Natural killer cell (primary cell): ENCODE results near the gene HSPA2. TPM values are rescaled to one million over a fixed set of nuclear protein-coding genes. Genes with fewer than 3 reads are reported as not detected.

Experiments used
- ATAC-seq, 3 donors: fragments of 150-1000 bp in 2 of 3; fragments of 200-7000 bp in 1 of 3; cut with Tn5 transposase; 1 replicate in 1 of 3; 2 replicates in 2 of 3; pipeline ENCODE4 v1.10.0; 2021; ENCODE audit warnings: mild to moderate bottlenecking in 2 of 3, moderate library complexity in 2 of 3
- DNase-seq, 2 donors: peaks; one replicate each; pipeline versions ENCODE4 v3.0.0 to v3.0.0-alpha.2; 2013 to 2021; ENCODE audit warnings: mixed read lengths in 1 of 2
- H3K27ac ChIP-seq: one replicate; pipeline ENCODE4 v1.5.1; 2013; ENCODE audit warnings: mild to moderate bottlenecking, low read length
- H3K27me3 ChIP-seq: one replicate; pipeline ENCODE4 v1.6.1; 2013; ENCODE audit warnings: low read length; ENCODE audit not compliant: control insufficient read depth, insufficient read depth
- H3K36me3 ChIP-seq: one replicate; pipeline ENCODE4 v1.6.1; 2013; ENCODE audit warnings: low read length; ENCODE audit not compliant: control insufficient read depth, insufficient read depth
- H3K4me1 ChIP-seq: one replicate; pipeline ENCODE4 v1.6.1; 2013; ENCODE audit warnings: low read length; ENCODE audit not compliant: control insufficient read depth, insufficient read depth
- H3K4me3 ChIP-seq: one replicate; pipeline ENCODE4 v1.5.1; 2013; ENCODE audit warnings: low read length
- H3K9me3 ChIP-seq: one replicate; pipeline ENCODE4 v1.6.1; 2013; ENCODE audit warnings: low read length; ENCODE audit not compliant: control insufficient read depth, insufficient read depth
- H3K27ac Mint-ChIP-seq, 2 donors: one replicate each; pipeline ENCODE4 v1.8.0; 2022; ENCODE audit warnings: mild to moderate bottlenecking in 2 of 2, mixed read lengths in 2 of 2, moderate library complexity in 1 of 2
- H3K27me3 Mint-ChIP-seq, 2 donors: one replicate each; pipeline ENCODE4 v1.8.0; 2022; ENCODE audit warnings: low read depth in 2 of 2, mixed read lengths in 2 of 2
- H3K36me3 Mint-ChIP-seq: one replicate; pipeline ENCODE4 v1.8.0; 2022; ENCODE audit warnings: mixed read lengths
- H3K4me1 Mint-ChIP-seq, 2 donors: one replicate each; pipeline ENCODE4 v1.8.0; 2022; ENCODE audit warnings: mixed read lengths in 2 of 2
- H3K4me3 Mint-ChIP-seq: one replicate; pipeline ENCODE4 v1.8.0; 2022; ENCODE audit warnings: mild to moderate bottlenecking, moderate library complexity, mixed read lengths
- H3K9me3 Mint-ChIP-seq, 2 donors: one replicate each; pipeline ENCODE4 v1.8.0; 2022; ENCODE audit warnings: mixed read lengths in 2 of 2
- CTCF ChIP-seq: fragments of 200-600 bp; IDR thresholded peaks from one replicate; pipeline ENCODE4 v1.8.0; 2022; ENCODE audit warnings: antibody characterized with exemption
- WGBS: methylation state at CpG from one replicate; pipeline ENCODE4 v1.1.7; 2013; ENCODE audit warnings: missing lambda C conversion rate; ENCODE audit not compliant: insufficient coverage; 5-methylcytosine and 5-hydroxymethylcytosine counted together
- intact Hi-C: fragments of 100-400 bp; cut with micrococcal nuclease; formaldehyde crosslinking; loops from one replicate; pipeline ENCODE4 v1.14.2; 2022
- total RNA-seq, 4 donors: library from RNA; stranded (reverse); fragments of 120-200 nt in 1 of 4; gene quantifications; one replicate each; pipeline versions ENCODE4 v1.2.3 to v1.2.4, GENCODE V29; 2013 to 2022

HSPA2 gene
- total RNA-seq, 3 donors from 2014 or later (not counting 1 experiment from before 2014, with no cell fraction given): 1.1 to 1.5 (median 1.1) TPM

- no peaks in the 10 kb centered on the region for H3K9me3 Mint-ChIP-seq
- no peaks in the 10 kb centered on the region for H3K27me3 Mint-ChIP-seq
- DNase-seq (no peak), ATAC-seq (no peak)
- WGBS: 94% methylated on average over 8 of the region's 8 CpGs
- H3K4me1 Mint-ChIP-seq: peaks cover 80 to 84% of the 10 kb centered on the region in 2 donors
- H3K27ac ChIP-seq: no peak overlapping the region
- H3K4me1 ChIP-seq: peaks cover 29% of the 10 kb centered on the region
- H3K27ac Mint-ChIP-seq: peak overlapping the region in 1 of 2 donors; percentile 63
- H3K27me3 ChIP-seq: no peaks in the 10 kb centered on the region
- H3K36me3 ChIP-seq: no peaks in the 10 kb centered on the region
- intact Hi-C loops: loop anchor here (10.0 kb wide), 1 partner anchor 196 kb away; the partner anchor contains the start of gene PLEKHG3
- peak overlapping the region; percentile 41 for H3K4me3 Mint-ChIP-seq
- no peaks in the 10 kb centered on the region for H3K9me3 ChIP-seq
- TF ChIP-seq CTCF: no peak
- no peak overlapping the region for H3K4me3 ChIP-seq
- no peaks in the 10 kb centered on the region for H3K36me3 Mint-ChIP-seq
Measured at GRCh38 chr14:64509036-64509435, 31.5 kb upstream of the HSPA2 start.

DNA sequence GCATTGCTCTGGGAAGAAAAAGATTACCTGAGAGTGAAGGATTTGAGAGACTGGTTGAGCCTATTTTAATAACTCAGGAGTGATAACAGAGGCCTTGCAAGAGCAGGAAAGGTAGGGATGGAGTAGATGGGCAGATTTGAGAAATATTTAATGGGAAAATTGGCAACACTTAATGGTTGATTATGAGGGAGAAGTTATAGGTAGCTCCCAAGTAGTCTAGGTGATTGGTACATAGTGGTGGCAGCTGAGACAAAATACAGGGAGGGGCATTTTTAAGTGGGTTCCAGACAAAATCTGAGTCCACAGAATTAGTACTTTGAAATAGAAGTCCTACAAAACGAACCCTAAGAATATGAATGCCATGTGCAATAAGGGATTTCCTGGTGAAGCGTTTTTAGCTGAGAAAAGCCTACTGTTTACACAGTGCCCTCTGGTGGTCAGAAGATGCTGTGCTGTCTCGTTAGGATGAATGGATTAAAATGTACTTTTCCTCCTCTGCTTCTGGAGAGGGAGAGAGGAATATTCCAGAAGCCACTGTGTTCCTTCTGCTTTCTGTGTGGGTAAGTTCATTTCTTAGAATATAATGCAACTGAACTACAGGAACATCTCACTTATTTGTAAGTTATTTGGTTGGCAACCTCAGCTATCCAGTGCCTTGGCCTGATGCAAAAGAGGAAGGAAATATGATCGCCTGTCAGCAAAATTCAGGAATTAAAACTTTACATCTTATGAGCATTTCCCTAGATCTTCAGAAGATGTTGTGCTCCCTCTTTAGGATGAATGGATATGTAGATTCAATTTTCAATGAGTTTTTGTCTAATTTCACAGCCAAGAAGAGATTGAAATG lies 29.5 kb upstream of the HSPA2 start:
- peaks cover 82 to 86% of the 10 kb centered on the region in 2 donors for H3K4me1 Mint-ChIP-seq
- intact Hi-C loops: loop anchor here (1.0 kb wide), 1 partner anchor 81 kb away; no protein-coding TSS in a partner anchor
- H3K27ac Mint-ChIP-seq: peak overlapping the region; percentile 15 to 73
- DNase-seq (peak; percentile 49 to 90), ATAC-seq (peak; percentile 73 to 85 (median 78))
- no peaks in the 10 kb centered on the region for H3K36me3 Mint-ChIP-seq
- H3K27me3 Mint-ChIP-seq: no peaks in the 10 kb centered on the region
- no peaks in the 10 kb centered on the region for H3K9me3 Mint-ChIP-seq
- H3K4me3 Mint-ChIP-seq: no peak overlapping the region
- no peak overlapping the region for H3K4me3 ChIP-seq
- no peaks in the 10 kb centered on the region for H3K36me3 ChIP-seq
- H3K4me1 ChIP-seq: peaks cover 22% of the 10 kb centered on the region
- 0% methylated on average over 3 of the region's 4 CpGs for WGBS
- H3K9me3 ChIP-seq: no peaks in the 10 kb centered on the region
- peak overlapping the region; percentile 39 for H3K27ac ChIP-seq
- H3K27me3 ChIP-seq: no peaks in the 10 kb centered on the region
- TF ChIP-seq CTCF: peak; percentile 91

DNA sequence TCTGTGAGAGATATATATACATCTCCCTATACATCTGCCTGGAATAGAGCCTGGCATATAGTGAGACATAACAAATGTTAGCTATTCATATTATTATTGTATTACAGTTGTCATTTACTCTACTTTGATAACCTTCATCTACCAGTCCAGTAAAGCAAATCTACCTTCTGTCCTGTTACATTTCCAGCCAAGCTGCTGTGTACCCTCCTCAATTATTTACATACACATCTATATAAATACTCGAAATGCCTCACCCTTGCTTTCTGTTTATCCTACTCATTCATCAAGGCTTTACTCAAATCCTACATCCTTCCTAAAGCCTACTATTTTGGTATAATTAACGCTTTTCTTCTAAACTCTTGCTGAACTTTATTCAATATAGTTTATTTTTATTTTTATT lies 27.3 kb upstream of the HSPA2 start:
- intact Hi-C loops: no loop called here
- DNase-seq: no peak
- H3K4me3 ChIP-seq: no peak overlapping the region
- Mint-ChIP-seq H3K27ac (no peak overlapping the region), H3K9me3 (no peaks in the 10 kb centered on the region), H3K4me3 (no peak overlapping the region), H3K36me3 (no peaks in the 10 kb centered on the region), H3K27me3 (no peaks in the 10 kb centered on the region), H3K4me1 (peaks cover 75 to 83% of the 10 kb centered on the region in 2 donors)
- H3K27ac ChIP-seq: no peak overlapping the region
- H3K36me3 ChIP-seq: no peaks in the 10 kb centered on the region
- H3K4me1 ChIP-seq: peaks cover 8% of the 10 kb centered on the region
- no peaks in the 10 kb centered on the region for H3K27me3 ChIP-seq
- no peak for TF ChIP-seq CTCF
- WGBS: 100% methylated on average over 1 of the region's 2 CpGs
- H3K9me3 ChIP-seq: no peaks in the 10 kb centered on the region
- no peak for ATAC-seq
